ENCODE measurements around the gene TSHZ1.

Gene TSHZ1

DNA sequence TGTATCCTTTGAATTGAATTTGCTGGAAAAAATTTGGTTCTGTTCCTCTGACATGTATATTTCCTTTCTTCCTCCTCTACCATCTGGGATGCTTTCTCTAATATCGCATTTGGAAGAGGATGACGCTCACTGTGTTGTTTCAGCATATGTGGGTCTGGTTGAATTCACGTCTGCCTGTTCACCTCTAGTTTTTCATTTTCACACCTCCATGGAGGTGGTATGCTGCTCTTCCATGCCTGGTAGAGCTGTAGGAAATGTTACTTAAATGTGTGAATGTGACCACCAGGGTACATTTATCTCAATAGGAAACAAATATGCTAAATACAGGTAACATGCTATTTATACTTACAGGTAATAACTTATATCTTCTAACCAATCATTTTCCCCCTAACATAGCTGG, 44.5 kb downstream of the TSHZ1 start:
- no peaks in the 10 kb centered on the region for H3F3A ChIP-seq (ENCODE audit: low read depth)
- peaks cover 71% of the 10 kb centered on the region for H3K79me2 ChIP-seq (ENCODE audit: insufficient read depth, low read length)
- no peaks in the 10 kb centered on the region for H3K36me3 ChIP-seq (ENCODE audit: insufficient read depth, low read length)
- peaks cover 3% of the 10 kb centered on the region for H4K20me1 ChIP-seq (ENCODE audit: insufficient read depth, low read length, poor library complexity, severe bottlenecking)
- H3K9me2 ChIP-seq (replicated peaks; ENCODE audit: low read depth, low read length): no peaks in the 10 kb centered on the region
- no peak overlapping the region for H3K4me3 ChIP-seq (ENCODE audit: low read length, poor library complexity, severe bottlenecking)
- H3K9ac ChIP-seq (ENCODE audit: low read depth, low read length, poor library complexity, severe bottlenecking): no peak overlapping the region
- peaks cover 6% of the 10 kb centered on the region for H3K4me1 ChIP-seq (ENCODE audit: insufficient read depth, low read length, poor library complexity, severe bottlenecking)
- H3K4me2 ChIP-seq (ENCODE audit: low read depth, low read length, poor library complexity, severe bottlenecking): no peak overlapping the region
- H3K27me3 ChIP-seq (ENCODE audit: insufficient read depth, low read length, poor library complexity, severe bottlenecking): no peaks in the 10 kb centered on the region
- H2AFZ ChIP-seq (ENCODE audit: low read length): no peak overlapping the region
- TF ChIP-seq EZH2phosphoT487 (IDR thresholded peaks at IDR 0.05; ENCODE audit: borderline replicate concordance): no peak
- TF ChIP-seq, protein P1, sequence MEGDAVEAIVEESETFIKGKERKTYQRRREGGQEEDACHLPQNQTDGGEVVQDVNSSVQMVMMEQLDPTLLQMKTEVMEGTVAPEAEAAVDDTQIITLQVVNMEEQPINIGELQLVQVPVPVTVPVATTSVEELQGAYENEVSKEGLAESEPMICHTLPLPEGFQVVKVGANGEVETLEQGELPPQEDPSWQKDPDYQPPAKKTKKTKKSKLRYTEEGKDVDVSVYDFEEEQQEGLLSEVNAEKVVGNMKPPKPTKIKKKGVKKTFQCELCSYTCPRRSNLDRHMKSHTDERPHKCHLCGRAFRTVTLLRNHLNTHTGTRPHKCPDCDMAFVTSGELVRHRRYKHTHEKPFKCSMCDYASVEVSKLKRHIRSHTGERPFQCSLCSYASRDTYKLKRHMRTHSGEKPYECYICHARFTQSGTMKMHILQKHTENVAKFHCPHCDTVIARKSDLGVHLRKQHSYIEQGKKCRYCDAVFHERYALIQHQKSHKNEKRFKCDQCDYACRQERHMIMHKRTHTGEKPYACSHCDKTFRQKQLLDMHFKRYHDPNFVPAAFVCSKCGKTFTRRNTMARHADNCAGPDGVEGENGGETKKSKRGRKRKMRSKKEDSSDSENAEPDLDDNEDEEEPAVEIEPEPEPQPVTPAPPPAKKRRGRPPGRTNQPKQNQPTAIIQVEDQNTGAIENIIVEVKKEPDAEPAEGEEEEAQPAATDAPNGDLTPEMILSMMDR (conservative IDR thresholded peaks at IDR 0.05; ENCODE audit: low read length): no peak
- H3K9me3 ChIP-seq (ENCODE audit: insufficient read depth, low read depth, low read length): no peaks in the 10 kb centered on the region

DNA sequence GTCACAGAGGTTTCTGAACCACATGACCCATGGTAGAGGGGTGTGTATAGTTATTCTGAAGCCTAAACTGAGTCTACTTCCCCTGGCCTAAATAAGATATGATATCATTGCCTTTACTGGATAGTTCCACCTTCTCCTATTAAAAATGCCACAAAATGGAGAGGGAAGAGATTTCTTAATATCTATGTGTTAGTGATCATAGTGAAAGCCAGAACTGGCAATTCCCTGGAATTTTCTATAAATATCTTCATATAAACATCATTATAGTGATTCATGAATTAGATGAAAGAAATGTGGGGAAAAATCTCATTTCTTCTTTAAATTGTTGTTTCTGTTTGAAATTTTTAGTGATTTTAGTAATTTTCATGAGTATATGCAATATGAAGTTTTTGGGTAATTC, 45.8 kb downstream of the TSHZ1 start:
- no peaks in the 10 kb centered on the region for H3F3A ChIP-seq (ENCODE audit: low read depth)
- peaks cover 3% of the 10 kb centered on the region for H4K20me1 ChIP-seq (ENCODE audit: insufficient read depth, low read length, poor library complexity, severe bottlenecking)
- H3K27me3 ChIP-seq (ENCODE audit: insufficient read depth, low read length, poor library complexity, severe bottlenecking): no peaks in the 10 kb centered on the region
- peaks cover 60% of the 10 kb centered on the region for H3K79me2 ChIP-seq (ENCODE audit: insufficient read depth, low read length)
- no peak overlapping the region for H3K9ac ChIP-seq (ENCODE audit: low read depth, low read length, poor library complexity, severe bottlenecking)
- H3K4me2 ChIP-seq (ENCODE audit: low read depth, low read length, poor library complexity, severe bottlenecking): no peak overlapping the region
- TF ChIP-seq, protein P1 (conservative IDR thresholded peaks at IDR 0.05; ENCODE audit: low read length): no peak
- TF ChIP-seq EZH2phosphoT487 (IDR thresholded peaks at IDR 0.05; ENCODE audit: borderline replicate concordance): no peak
- H2AFZ ChIP-seq (ENCODE audit: low read length): no peak overlapping the region
- H3K36me3 ChIP-seq (ENCODE audit: insufficient read depth, low read length): no peaks in the 10 kb centered on the region; the same call in 1 of the 2 replicates
- H3K9me2 ChIP-seq (replicated peaks; ENCODE audit: low read depth, low read length): no peaks in the 10 kb centered on the region
- no peaks in the 10 kb centered on the region for H3K9me3 ChIP-seq (ENCODE audit: insufficient read depth, low read depth, low read length)
- H3K4me1 ChIP-seq (ENCODE audit: insufficient read depth, low read length, poor library complexity, severe bottlenecking): peaks cover 6% of the 10 kb centered on the region
- no peak overlapping the region for H3K4me3 ChIP-seq (ENCODE audit: low read length, poor library complexity, severe bottlenecking)

- Histone ChIP-seq H4K20me1 (ENCODE audit: insufficient read depth, low read length, poor library complexity, severe bottlenecking) (peaks cover 3% of the 10 kb centered on the region), H3K4me1 (ENCODE audit: insufficient read depth, low read length, poor library complexity, severe bottlenecking) (peaks cover 6% of the 10 kb centered on the region), H2AFZ (ENCODE audit: low read length) (no peak overlapping the region), H3K36me3 (ENCODE audit: insufficient read depth, low read length) (no peaks in the 10 kb centered on the region; the same call in 1 of the 2 replicates), H3K4me3 (ENCODE audit: low read length, poor library complexity, severe bottlenecking) (no peak overlapping the region), H3K79me2 (ENCODE audit: insufficient read depth, low read length) (peaks cover 51% of the 10 kb centered on the region), H3K9me2 (replicated peaks; ENCODE audit: low read depth, low read length) (no peaks in the 10 kb centered on the region), H3K4me2 (ENCODE audit: low read depth, low read length, poor library complexity, severe bottlenecking) (no peak overlapping the region), H3K27me3 (ENCODE audit: insufficient read depth, low read length, poor library complexity, severe bottlenecking) (no peaks in the 10 kb centered on the region), H3K9me3 (ENCODE audit: insufficient read depth, low read depth, low read length) (no peaks in the 10 kb centered on the region), H3K9ac (ENCODE audit: low read depth, low read length, poor library complexity, severe bottlenecking) (no peak overlapping the region), H3F3A (ENCODE audit: low read depth) (no peaks in the 10 kb centered on the region)
- TF ChIP-seq, protein P1 (conservative IDR thresholded peaks at IDR 0.05; ENCODE audit: low read length): no peak
- no peak for TF ChIP-seq EZH2phosphoT487 (IDR thresholded peaks at IDR 0.05; ENCODE audit: borderline replicate concordance)
Measured at GRCh38 chr18:75257605-75258004, 47.0 kb downstream of the TSHZ1 start.
